SK-N-SH (cell line): ENCODE data around the gene LRMDA. TPM values are rescaled to one million over a fixed set of nuclear protein-coding genes. Genes with fewer than 3 reads are reported as not detected.

Experiments
- CTCF ChIA-PET: fragments of 300-600, 350-600 bp; formaldehyde crosslinking; extraction: SDS; loops from one replicate; lab custom pipeline; 2021; lab: Yijun Ruan, JAX
- POLR2A ChIA-PET: fragments of 350-600 bp; sonication (Branson Sonifier 250); formaldehyde crosslinking; extraction: SDS; loops from one replicate; lab custom pipeline; 2020; ENCODE audit warnings: antibody characterized with exemption, inconsistent platforms; lab: Yijun Ruan, JAX
- DNase-seq: peaks from one replicate; pipeline ENCODE4 v3.0.0; 2012
- H2AFZ ChIP-seq: fragments of 200-600 bp; sonication (generic); 2 replicates; pipeline ENCODE4 v1.8.1; 2016; ENCODE audit warnings: antibody characterized with exemption, mild to moderate bottlenecking, low read depth
- H3F3A ChIP-seq: fragments of 200-600 bp; sonication (generic); replicated peaks from 2 replicates; pipeline ENCODE3; 2016; ENCODE audit warnings: antibody characterized with exemption, mild to moderate bottlenecking; ENCODE audit not compliant: insufficient read depth
- H3K27ac ChIP-seq, 2 experiments: fragments of 200-500 bp in 1 of 2; fragments of 200-600 bp in 1 of 2; sonication (Bioruptor generic) in 1 of 2; sonication (generic), shearing (Covaris generic) in 1 of 2; 2 replicates each; pipeline versions ENCODE4 v1.5.1 to v1.6.1; 2014 to 2016; ENCODE audit warnings: low read depth in 2 of 2, inconsistent platforms in 1 of 2, low read length in 1 of 2, mild to moderate bottlenecking in 1 of 2, mixed read lengths in 1 of 2
- H3K27me3 ChIP-seq: fragments of 200-600 bp; sonication (generic), shearing (Covaris generic); 2 replicates; pipeline ENCODE4 v1.6.1; 2016; ENCODE audit warnings: mixed run types; ENCODE audit not compliant: insufficient read depth
- H3K36me3 ChIP-seq, 2 experiments: fragments of 200-500 bp in 1 of 2; fragments of 200-600 bp in 1 of 2; sonication (Bioruptor generic) in 1 of 2; sonication (generic) in 1 of 2; replicated peaks in 1 of 2; 2 replicates each; pipeline versions ENCODE3 to v1.5.1; 2014 to 2016; ENCODE audit warnings: low read length in 1 of 2, mild to moderate bottlenecking in 1 of 2; ENCODE audit not compliant: insufficient read depth in 2 of 2, control insufficient read depth in 1 of 2
- H3K4me1 ChIP-seq, 2 experiments: fragments of 200-500 bp in 1 of 2; fragments of 200-600 bp in 1 of 2; sonication (Bioruptor generic) in 1 of 2; sonication (generic), shearing (Covaris generic) in 1 of 2; 2 replicates each; pipeline versions ENCODE4 v1.5.1 to v1.6.1; 2014 to 2016; ENCODE audit warnings: low read depth in 1 of 2, low read length in 1 of 2, mixed run types in 1 of 2; ENCODE audit not compliant: insufficient read depth in 2 of 2, control insufficient read depth in 1 of 2
- H3K4me2 ChIP-seq: fragments of 200-600 bp; sonication (generic), shearing (Covaris generic); 2 replicates; pipeline ENCODE4 v1.6.1; 2017; ENCODE audit warnings: mixed run types
- H3K4me3 ChIP-seq, 2 experiments: fragments of 200-500 bp in 1 of 2; fragments of 200-600 bp in 1 of 2; sonication (Bioruptor generic) in 1 of 2; sonication (generic), shearing (Covaris generic) in 1 of 2; 2 replicates each; pipeline versions ENCODE4 v1.5.1 to v1.8.1; 2014 to 2016; ENCODE audit warnings: low read depth in 2 of 2, inconsistent platforms in 1 of 2, low read length in 1 of 2, mild to moderate bottlenecking in 1 of 2, mixed read lengths in 1 of 2, moderate library complexity in 1 of 2
- H3K79me2 ChIP-seq: fragments of 200-600 bp; sonication (generic); 2 replicates; pipeline ENCODE4 v1.8.1; 2017; ENCODE audit warnings: mild to moderate bottlenecking; ENCODE audit not compliant: insufficient read depth
- H3K9ac ChIP-seq: fragments of 200-600 bp; sonication (generic); 2 replicates; pipeline ENCODE4 v1.6.1; 2017; ENCODE audit warnings: mixed run types
- H3K9me2 ChIP-seq: fragments of 200-600 bp; sonication (generic); 2 replicates; pipeline ENCODE4 v1.6.1; 2017; ENCODE audit warnings: mixed run types
- H3K9me3 ChIP-seq: fragments of 200-600 bp; sonication (generic); 2 replicates; pipeline ENCODE4 v1.6.1; 2017; ENCODE audit warnings: mixed run types, mild to moderate bottlenecking, moderate library complexity
- H4K20me1 ChIP-seq: fragments of 200-600 bp; sonication (generic); 2 replicates; pipeline ENCODE4 v1.6.1; 2017; ENCODE audit warnings: mild to moderate bottlenecking, mixed run types; ENCODE audit not compliant: insufficient read depth
- CHD2 ChIP-seq: fragments of 150-350 bp; IDR thresholded peaks from 2 replicates; pipeline ENCODE4 v1.6.1; 2018; ENCODE audit warnings: low read length; ENCODE audit not compliant: partially characterized antibody
- CTCF ChIP-seq: fragments of 200-600 bp; sonication (generic); IDR thresholded peaks from 2 replicates; pipeline ENCODE4 v1.6.1; 2017; ENCODE audit warnings: antibody characterized with exemption, mild to moderate bottlenecking, moderate library complexity
- ELF1 ChIP-seq: IDR thresholded peaks from 2 replicates; pipeline ENCODE4 v1.4.0; 2012
- EP300 ChIP-seq, 2 experiments: IDR thresholded peaks; 2 replicates each; pipeline versions ENCODE4 v1.4.0 to v1.6.1; 2012; ENCODE audit warnings: borderline replicate concordance in 1 of 2, low read depth in 1 of 2, low read length in 1 of 2
- EZH2phosphoT487 ChIP-seq: fragments of 200-600 bp; sonication (generic); IDR thresholded peaks from 2 replicates; pipeline ENCODE4 v1.6.1; 2017; ENCODE audit warnings: low read depth, mixed run types, mild to moderate bottlenecking, antibody characterized with exemption, moderate library complexity, borderline replicate concordance
- FOXM1 ChIP-seq: IDR thresholded peaks from 2 replicates; pipeline ENCODE4 v1.4.0; 2012; ENCODE audit warnings: low read depth, mild to moderate bottlenecking
- GATA2 ChIP-seq: sonication (generic); formaldehyde crosslinking; IDR thresholded peaks from 2 replicates; pipeline ENCODE4 v1.5.0; 2020; ENCODE audit warnings: mild to moderate bottlenecking, missing genetic modification reagents
- JUND ChIP-seq: IDR thresholded peaks from 2 replicates; pipeline ENCODE4 v1.4.0; 2012
- MAX ChIP-seq: IDR thresholded peaks from 2 replicates; pipeline ENCODE4 v1.4.0; 2012; ENCODE audit warnings: low read depth
- MXI1 ChIP-seq: IDR thresholded peaks from 2 replicates; pipeline ENCODE4 v1.6.1; 2012; ENCODE audit warnings: mild to moderate bottlenecking, low read depth, low read length, improper control_type of control experiment
- POLR2AphosphoS5 ChIP-seq: IDR thresholded peaks from 2 replicates; pipeline ENCODE4 v1.6.1; 2012; ENCODE audit warnings: low read depth, low read length
- RAD21 ChIP-seq: IDR thresholded peaks from 2 replicates; pipeline ENCODE4 v1.6.1; 2012; ENCODE audit warnings: mild to moderate bottlenecking, low read length
- RCOR1 ChIP-seq: fragments of 150-350 bp; IDR thresholded peaks from 2 replicates; pipeline ENCODE4 v1.6.1; 2017; ENCODE audit warnings: antibody characterized with exemption, low read length
- TAF1 ChIP-seq: IDR thresholded peaks from 2 replicates; pipeline ENCODE4 v1.6.1; 2012; ENCODE audit warnings: low read depth, mild to moderate bottlenecking, low read length, moderate library complexity, borderline replicate concordance
- TEAD4 ChIP-seq: IDR thresholded peaks from 2 replicates; pipeline ENCODE4 v1.4.0; 2012; ENCODE audit warnings: mild to moderate bottlenecking, borderline replicate concordance; ENCODE audit not compliant: insufficient read depth
- WGBS: methylation state at CpG from one replicate; pipeline ENCODE4 v1.1.6; 2017; ENCODE audit warnings: low lambda C conversion rate; 5-methylcytosine and 5-hydroxymethylcytosine counted together
- polyA plus RNA-seq, 3 experiments: library from polyadenylated mRNA; depleted of rRNA; stranded (reverse); fragments of >200 nt; gene quantifications; 2 replicates each; pipeline ENCODE4 v1.2.3, GENCODE V29; 2012
- TF ChIP-seq, protein P1 (sequence below): fragments of 150-350 bp; IDR thresholded peaks from 2 replicates; pipeline ENCODE4 v1.6.1; 2017; ENCODE audit warnings: antibody characterized with exemption, low read length, low read depth, borderline replicate concordance
- TF ChIP-seq, protein P2 (sequence below): IDR thresholded peaks from 2 replicates; pipeline ENCODE4; 2012
- TF ChIP-seq, protein P3 (sequence below): IDR thresholded peaks from 2 replicates; pipeline ENCODE4 v1.4.0; 2012; ENCODE audit warnings: low read depth, borderline replicate concordance
- TF ChIP-seq, protein P4 (sequence below): IDR thresholded peaks from 2 replicates; pipeline ENCODE4 v1.4.0; 2012; ENCODE audit warnings: low read depth, borderline replicate concordance

LRMDA gene
- polyA plus RNA-seq, 1 of the 3 experiments (the other 2 are of a cell fraction), result 0.95 TPM

DNA sequence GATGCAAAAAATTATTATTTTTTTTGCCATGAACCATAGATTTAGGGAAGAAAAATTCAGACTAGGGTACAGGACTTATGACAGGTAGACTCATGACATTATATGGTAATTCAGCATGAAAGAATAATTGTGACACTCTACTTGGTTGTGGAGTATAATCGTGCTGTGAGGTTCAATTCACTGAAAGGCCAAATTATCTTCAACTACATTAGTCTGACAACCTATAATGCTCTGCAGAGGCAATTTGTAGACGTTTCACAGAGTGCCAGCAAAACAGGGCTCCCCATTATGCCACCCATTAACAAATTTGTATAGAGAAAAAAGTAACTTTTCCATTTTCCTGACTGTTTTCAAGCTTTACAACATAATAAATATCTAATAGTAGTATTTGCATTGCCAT, 292.6 kb downstream of the LRMDA start (continued):
- TF ChIP-seq, protein P1, sequence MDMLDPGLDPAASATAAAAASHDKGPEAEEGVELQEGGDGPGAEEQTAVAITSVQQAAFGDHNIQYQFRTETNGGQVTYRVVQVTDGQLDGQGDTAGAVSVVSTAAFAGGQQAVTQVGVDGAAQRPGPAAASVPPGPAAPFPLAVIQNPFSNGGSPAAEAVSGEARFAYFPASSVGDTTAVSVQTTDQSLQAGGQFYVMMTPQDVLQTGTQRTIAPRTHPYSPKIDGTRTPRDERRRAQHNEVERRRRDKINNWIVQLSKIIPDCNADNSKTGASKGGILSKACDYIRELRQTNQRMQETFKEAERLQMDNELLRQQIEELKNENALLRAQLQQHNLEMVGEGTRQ, result no peak
- TF ChIP-seq, protein P2, sequence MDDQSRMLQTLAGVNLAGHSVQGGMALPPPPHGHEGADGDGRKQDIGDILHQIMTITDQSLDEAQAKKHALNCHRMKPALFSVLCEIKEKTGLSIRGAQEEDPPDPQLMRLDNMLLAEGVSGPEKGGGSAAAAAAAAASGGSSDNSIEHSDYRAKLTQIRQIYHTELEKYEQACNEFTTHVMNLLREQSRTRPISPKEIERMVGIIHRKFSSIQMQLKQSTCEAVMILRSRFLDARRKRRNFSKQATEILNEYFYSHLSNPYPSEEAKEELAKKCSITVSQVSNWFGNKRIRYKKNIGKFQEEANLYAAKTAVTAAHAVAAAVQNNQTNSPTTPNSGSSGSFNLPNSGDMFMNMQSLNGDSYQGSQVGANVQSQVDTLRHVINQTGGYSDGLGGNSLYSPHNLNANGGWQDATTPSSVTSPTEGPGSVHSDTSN, result no peak
- TF ChIP-seq RAD21, result no peak
- no peak for TF ChIP-seq CTCF
- TF ChIP-seq, protein P3, sequence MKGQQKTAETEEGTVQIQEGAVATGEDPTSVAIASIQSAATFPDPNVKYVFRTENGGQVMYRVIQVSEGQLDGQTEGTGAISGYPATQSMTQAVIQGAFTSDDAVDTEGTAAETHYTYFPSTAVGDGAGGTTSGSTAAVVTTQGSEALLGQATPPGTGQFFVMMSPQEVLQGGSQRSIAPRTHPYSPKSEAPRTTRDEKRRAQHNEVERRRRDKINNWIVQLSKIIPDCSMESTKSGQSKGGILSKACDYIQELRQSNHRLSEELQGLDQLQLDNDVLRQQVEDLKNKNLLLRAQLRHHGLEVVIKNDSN, result no peak
- no peak for TF ChIP-seq MXI1
- TF ChIP-seq POLR2AphosphoS5, result no peak

DNA sequence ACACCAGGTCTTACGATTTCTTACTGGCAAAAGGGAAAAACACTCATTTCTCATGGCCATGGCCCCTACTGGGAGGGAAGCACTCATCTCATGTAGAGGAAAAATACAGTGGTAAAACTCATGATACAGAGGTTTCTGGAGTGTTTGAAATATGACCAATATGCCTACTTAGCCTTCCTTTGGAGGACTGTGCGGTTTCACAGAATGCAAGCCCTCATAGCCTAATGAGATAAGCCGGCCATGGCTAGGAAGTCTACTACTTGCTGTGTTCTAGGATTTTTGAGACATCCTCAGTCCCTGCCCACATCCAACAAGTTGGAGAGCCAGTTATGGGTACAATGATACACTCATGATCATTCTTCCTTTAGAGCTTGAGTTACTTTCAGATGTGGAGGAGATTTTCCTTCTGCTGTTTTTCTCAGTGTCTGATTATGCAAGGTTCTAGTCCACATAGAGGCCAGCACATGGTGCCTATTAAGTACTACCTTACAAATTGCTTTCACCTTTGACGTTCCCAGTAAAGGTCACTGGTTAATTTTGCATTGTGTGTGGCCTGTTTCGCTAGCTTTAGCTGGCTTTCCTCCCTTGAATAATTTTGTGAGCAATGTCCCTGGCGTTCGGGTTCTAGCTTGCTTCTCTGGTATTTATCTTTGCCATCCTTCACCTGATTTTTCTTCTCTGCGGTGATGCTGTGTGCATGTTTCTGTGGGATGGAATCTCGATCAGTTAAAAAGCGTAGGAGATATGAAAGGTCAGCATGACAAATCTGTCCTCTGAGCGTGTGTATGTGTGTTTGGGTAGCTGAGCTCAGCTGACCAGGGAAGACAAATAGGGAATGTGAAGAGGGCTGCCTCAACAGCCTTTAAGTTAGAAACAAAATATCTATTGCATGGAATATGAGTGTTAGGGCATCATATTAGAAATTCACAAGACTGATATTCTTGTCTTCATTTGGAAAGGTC, 295.4 kb downstream of the LRMDA start:
- POLR2A ChIA-PET, result no interaction called here
- WGBS, result 72% methylated on average over 11 of the region's 11 CpGs

More for the DNA sequence above, 295.4 kb downstream of the LRMDA start:
- Histone ChIP-seq H2AFZ (no peak overlapping the region), H3K9me2 (no peaks in the 10 kb centered on the region), H3F3A (no peaks in the 10 kb centered on the region), H3K27ac (no peak overlapping the region), H3K79me2 (no peaks in the 10 kb centered on the region), H3K27me3 (no peaks in the 10 kb centered on the region), H3K36me3 (no peaks in the 10 kb centered on the region), H3K9ac (no peak overlapping the region), H4K20me1 (no peaks in the 10 kb centered on the region), H3K4me2 (no peak overlapping the region), H3K4me3 (no peak overlapping the region), H3K9me3 (no peaks in the 10 kb centered on the region), H3K4me1 (no peaks in the 10 kb centered on the region)
- CTCF ChIA-PET, result interaction anchor here (1.4 kb wide), 1 partner anchor 36 kb away, joined by 3 read pairs; no protein-coding TSS in a partner anchor
- no peak for DNase-seq
- TF ChIP-seq MAX (no peak), RCOR1 (no peak), FOXM1 (no peak), GATA2 (CRISPR knock-in tag) (no peak), TEAD4 (no peak), EZH2phosphoT487 (no peak), JUND (no peak), EP300 (IDR thresholded peaks at IDR 0.05; ENCODE audit: borderline replicate concordance in 1 of 2, low read depth in 1 of 2, low read length in 1 of 2) (no peak), POLR2AphosphoS5 (no peak), MXI1 (no peak), RAD21 (no peak), CHD2 (no peak), TAF1 (no peak), ELF1 (no peak)
- TF ChIP-seq, protein P3, result no peak
- TF ChIP-seq, protein P1, result no peak
- TF ChIP-seq, protein P4, sequence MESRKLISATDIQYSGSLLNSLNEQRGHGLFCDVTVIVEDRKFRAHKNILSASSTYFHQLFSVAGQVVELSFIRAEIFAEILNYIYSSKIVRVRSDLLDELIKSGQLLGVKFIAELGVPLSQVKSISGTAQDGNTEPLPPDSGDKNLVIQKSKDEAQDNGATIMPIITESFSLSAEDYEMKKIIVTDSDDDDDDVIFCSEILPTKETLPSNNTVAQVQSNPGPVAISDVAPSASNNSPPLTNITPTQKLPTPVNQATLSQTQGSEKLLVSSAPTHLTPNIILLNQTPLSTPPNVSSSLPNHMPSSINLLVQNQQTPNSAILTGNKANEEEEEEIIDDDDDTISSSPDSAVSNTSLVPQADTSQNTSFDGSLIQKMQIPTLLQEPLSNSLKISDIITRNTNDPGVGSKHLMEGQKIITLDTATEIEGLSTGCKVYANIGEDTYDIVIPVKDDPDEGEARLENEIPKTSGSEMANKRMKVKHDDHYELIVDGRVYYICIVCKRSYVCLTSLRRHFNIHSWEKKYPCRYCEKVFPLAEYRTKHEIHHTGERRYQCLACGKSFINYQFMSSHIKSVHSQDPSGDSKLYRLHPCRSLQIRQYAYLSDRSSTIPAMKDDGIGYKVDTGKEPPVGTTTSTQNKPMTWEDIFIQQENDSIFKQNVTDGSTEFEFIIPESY, result no peak
